Measurements from ENCODE around the gene SLC22A4.

Gene SLC22A4

DNA sequence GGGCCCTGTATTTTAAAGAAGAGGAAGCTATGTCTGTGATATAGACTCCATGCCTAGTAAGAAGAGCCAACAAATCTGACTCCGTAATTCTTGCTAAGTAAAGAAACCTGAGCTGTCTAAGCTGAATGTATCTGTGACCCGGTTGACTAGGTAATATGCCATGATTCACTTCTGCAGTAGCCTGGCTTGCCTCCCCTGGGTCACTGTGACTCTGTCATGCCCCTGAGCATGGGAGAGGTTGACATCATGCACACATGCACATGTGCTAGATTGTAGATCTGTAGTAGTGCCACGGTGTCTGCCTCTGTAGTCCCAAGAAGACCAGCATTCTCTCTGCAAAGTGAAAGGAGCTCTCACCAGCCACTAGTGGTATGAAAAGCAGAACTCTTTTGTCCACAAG, 84.4 kb downstream of the SLC22A4 start:
- no peak for DNase-seq

DNA sequence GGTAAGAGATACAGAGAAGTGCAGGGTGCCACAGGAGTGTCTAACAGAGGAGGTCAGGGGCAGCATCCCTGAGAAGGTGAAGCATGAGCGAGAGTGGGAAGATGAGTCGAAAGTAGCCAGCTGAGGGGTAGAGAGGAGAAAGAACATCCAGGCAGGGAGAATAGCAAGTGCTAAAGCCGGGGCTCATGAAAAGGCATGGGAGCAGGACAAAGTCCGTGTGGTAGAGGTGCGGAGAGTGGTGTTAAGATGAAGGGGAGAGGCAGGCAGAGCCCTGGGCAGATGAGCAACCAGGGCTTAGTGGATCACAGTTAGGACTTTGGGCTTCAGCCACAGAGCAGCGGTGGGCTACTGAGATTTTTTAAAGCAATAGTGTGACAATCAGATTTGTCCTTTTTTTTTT, 85.9 kb downstream of the SLC22A4 start:
- DNase-seq: no peak

DNA sequence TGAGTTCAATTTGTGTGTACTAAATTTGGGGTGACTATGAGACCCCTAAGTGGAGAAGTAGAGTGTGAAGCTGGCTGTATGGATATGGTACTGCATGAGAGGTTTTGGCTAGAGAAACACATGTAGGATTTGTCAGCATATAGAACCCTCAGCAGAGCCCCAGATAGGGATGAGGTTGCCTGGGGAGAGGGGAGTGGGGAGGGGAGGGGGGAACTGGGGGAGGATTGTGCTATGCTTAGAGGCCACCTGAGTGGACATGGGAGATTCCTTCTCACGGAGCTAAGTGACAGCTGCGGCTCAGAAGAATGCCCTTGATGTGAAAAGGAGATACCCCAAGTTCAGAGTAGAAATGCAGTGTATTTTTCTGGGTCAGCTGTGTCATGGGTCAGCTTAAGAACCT, 86.5 kb downstream of the SLC22A4 start:
- no peak for DNase-seq

DNA sequence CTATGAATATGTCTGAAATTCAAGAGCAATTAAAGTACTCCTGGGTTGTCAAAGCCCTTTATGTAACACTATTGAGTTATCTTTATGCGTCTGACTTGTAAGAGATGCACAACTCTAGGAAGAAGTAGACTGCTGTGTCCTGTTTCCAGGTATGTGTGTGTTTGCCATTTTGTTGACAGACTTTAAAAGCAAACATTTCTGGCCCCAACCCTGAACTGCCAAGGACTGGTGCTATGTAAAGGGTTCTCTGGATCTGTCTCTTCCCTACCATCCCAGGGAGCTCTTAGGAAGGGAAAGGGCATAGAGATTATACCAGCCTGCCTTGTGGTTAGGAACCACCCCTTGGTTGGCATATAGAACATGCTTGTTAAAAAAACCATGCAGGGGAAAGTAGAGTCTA, 87.4 kb downstream of the SLC22A4 start:
- DNase-seq: no peak

DNA sequence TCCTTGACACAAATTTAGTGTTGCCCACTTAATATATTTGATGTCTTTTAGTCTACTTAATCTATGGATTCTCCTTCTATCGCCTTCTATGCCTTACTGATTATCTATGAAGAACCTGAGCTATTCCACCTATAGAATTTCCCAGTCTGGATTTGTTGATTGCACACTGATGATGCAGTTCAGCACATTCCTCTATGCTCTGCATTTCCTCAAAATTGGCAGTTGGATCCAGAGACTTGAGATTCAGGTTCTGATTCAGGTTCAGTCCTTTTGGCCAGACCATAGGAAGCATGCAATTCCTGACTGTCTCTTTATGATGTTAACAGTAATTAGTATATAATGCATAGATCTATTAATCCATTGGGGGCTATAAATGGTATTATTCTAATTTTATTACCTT, 89.1 kb downstream of the SLC22A4 start:
- DNase-seq: no peak

DNA sequence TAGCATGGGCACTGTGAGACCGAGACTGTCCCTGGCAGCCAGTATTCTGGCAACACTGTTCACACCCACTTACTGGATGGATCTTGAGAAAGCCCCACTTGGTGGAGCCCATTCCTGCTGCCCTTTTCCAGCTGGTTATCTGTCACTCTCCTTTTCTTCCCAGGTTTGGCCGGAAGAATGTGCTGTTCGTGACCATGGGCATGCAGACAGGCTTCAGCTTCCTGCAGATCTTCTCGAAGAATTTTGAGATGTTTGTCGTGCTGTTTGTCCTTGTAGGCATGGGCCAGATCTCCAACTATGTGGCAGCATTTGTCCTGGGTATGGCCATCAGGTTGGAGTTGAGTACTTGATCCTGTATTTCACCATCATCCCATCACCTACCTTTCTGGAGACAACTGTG, 89.8 kb downstream of the SLC22A4 start:
- no peak for DNase-seq

DNA sequence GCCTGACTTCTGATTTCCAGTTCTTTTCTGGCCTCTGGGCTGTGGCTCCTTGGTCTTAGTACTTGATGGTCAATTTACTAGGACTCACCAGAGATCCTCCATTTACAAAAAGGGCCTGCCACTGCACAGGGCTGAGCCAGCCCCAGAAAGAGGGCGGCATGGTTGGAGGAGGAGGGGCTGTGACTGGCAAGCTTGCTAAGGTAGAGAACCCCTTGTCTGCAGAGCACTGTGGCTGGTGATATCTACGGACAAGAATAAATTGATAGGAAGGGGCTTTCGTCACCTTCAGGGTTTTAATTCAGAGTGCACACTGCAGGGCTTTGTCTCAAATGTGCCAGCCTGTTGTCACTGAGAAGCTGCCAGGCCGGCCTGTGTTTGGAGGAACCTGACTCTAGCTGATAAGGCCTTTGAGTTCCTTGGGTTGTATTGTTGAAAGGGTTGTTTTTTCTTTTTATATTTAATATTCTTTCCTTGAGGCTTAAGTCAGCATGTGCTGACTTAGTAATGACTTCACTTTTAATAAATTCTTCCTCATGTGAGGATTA, 90.4 kb downstream of the SLC22A4 start:
- no peak for DNase-seq

DNA sequence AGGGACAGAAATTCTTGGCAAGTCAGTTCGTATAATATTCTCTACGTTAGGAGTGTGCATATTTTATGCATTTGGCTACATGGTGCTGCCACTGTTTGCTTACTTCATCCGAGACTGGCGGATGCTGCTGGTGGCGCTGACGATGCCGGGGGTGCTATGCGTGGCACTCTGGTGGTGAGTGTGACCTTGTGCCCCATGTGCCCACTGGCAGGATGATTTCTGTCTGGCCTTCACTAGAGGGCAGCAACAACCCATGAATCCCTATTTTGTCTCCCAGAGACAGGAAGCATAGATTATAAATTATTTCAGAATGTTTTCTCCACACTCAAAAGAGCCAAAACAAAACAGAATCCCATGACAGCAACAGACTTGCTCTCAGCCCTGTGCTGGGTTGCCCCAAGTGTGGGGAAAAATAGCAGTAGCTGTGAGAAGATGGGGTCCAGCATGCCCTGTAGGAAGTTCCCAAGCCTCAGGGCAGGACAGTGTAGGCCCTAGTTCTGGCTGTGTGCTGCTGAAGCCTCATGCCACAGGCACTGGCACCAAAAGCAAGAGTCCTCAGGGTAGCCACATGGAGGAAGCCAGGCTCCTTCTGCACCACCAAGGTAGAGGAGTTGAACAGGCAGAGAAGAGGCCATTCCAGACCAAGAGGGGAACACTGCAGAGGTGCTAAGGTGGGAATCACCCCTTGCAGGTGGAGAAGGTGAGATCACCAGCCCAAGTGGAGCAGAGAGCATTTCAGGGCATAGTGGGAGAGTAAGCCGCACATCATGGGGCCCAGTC, 91.3 kb downstream of the SLC22A4 start:
- DNase-seq: peak; percentile 69 to 70

DNA sequence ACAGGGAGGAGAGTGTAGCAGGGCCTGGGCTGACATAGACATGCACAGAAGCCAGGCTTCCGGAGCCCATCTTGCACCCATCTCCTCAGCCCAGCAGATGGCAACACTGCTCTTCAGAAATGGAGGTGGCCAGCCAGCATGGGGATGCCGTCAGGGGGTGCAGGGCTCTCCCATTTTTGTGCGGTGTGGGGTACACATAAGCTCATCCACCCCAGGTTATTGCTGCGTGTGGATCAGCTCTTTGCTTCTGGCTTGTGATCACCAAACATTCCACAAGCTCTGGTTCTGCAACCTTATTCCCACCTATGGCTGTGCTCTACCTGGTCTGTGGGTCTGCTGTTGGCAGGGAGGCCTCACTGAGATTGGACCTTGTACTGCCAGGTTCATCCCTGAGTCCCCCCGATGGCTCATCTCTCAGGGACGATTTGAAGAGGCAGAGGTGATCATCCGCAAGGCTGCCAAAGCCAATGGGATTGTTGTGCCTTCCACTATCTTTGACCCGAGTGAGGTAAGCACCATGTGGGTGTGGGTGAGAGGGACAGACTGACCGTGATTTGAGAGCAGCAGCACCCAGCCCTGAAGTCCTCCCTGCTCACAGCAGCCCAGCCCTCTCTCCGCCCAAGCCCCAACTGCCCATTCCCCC, 92.6 kb downstream of the SLC22A4 start:
- DNase-seq: peak; percentile 35 to 57

DNA sequence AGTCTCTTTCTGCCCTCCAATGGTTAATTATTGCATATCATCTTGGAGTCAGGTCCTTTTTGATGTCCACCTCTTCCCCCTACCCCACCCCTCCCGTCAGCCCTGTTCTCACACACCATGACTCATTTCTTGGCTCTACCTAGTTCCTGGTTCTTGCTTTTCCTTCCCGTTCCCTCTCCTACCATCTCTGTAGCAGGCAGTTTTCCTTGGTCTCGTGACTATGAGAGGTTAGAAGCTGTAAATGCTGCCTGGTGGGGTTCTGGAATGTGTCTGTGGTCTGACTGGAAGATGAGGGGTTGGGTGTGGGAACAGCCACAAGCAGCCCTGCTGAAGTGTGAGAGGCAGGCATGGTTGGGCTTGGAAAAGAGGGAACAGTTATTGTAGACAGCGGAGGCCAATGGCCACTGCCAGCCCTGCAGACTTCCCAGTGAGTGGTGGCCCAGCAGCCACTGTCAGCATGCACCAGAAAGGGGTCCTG, 93.5 kb downstream of the SLC22A4 start:
- peak; percentile 39 to 53 for DNase-seq

DNA sequence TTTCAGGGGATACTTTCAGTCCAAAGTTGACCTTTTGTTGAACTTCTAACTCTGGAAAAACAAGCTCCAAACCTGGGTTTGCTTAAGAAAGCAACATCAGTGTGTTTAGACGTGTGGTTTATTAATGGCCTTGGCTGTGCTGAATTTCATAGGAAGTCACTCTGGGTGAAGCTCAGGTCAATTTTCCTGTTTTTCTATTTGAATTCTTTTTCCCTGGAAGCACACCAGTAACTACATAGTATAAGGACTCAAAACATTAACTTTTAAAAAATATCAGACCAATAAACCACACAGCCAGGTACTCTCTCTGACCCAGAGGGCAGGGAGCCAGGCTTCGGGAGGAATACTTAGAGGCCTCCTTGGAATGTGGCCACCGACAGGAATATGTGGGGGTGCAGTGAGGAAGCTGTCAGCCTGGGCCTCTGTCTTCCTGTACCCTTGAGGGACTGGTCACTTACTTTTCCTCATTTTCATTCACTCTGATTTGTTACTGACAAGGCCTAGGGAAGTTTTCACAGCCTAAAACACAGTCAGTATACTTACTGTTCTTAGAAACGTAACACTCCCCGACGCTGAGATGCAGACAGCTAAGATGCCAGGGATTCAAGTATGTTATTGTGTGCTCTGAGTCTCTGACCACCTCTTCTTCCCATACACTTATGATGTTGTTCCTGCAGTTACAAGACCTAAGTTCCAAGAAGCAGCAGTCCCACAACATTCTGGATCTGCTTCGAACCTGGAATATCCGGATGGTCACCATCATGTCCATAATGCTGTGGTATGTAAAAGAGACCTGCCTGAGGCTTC, 94.3 kb downstream of the SLC22A4 start:
- no peak for DNase-seq

DNA sequence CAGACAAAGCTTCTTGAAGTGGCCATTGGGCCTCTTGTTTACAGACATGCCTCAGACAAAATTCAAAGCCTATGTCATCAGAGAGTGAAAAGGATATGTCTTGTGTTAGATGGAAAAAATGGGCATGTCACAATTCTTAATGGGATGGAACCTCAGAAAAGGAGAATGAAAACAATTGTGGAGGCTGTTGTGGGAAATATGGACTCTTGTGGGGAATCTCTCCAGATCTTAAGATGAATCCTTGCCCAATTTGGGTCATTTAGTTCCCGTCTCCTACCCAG, 94.8 kb downstream of the SLC22A4 start:
- no peak for DNase-seq

DNA sequence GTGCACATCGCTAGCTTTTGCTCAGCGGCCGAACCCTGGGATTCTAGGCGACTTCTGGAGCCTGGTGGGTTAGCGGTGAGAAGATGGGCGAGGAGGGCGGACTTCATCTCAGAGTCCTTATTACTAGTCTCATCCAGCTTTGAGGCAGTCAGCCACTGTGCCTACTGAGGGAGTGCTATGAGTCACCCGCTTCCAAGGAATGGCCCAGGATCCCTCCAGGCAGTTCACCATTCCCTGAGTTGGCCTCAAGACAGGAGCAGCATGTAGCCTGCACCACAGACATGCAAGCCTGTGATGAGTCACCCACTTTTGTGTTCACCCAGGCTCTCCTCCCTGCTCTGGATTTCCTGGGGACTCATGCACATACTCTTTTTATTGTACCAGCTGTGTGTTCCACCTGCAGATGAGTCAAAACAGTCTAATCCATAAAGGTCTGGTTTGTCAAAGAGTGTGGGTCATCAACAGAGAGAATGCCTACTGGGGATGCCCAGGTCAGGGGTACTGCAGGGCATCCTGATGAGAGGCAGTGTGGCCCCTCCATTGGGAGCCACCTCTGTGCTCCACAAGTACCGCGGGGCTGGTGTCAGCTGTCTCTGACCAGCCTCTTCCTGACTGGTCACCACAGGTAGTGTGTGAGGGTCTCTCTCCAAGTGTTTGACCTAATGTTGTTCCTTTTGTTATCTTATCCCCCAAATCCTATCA, 95.5 kb downstream of the SLC22A4 start:
- no peak for DNase-seq

DNA sequence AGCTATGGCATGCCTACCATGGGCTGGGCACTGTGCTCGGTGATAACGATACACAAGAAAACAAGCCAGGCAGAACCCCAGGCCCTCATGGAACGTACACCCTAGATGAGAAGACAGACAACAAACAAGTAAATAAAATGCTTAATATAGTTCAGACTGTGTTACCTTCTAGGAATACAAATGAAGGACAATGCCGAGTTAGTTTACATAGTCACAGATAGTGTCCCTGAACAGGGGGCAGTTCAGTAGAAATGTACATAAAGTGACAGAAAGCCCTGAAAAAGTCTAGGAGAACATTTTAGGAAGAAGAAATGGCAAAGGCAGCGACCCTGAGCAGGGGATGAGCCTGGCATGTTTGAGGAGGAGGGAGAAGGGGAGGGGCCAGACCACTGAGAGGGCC, 97.1 kb downstream of the SLC22A4 start:
- no peak for DNase-seq

DNA sequence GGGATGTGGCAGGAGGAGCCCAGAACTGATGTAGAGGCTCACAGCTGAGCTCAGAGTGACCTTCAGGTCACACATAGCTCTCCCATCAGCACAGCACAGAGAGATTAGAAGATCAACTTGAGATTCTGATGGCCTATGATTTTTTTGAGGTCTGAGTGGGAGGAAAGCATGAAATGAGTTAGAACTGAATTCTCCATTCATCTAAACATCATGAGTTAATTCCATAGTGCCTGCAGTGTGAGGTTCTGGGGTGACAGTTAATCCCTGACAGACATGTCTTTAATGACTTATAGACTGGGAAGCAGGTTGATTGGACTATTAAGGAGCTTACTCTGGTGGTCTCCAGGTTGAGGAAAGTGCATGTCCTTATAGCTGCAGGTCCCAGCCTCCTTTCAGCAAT, 97.7 kb downstream of the SLC22A4 start:
- no peak for DNase-seq

DNA sequence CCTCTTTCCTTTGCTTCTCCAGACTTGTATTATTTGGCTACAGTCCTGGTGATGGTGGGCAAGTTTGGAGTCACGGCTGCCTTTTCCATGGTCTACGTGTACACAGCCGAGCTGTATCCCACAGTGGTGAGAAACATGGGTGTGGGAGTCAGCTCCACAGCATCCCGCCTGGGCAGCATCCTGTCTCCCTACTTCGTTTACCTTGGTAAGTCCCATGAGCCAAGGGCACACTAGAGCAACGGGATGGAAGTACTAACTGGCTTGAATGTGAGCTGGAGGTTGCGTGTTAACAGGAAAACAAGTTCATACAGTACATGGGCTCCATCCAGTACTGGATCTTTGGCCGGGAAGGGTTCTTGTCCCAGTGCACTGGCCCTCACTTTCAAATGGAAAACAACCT, 98.2 kb downstream of the SLC22A4 start:
- DNase-seq: no peak

DNA sequence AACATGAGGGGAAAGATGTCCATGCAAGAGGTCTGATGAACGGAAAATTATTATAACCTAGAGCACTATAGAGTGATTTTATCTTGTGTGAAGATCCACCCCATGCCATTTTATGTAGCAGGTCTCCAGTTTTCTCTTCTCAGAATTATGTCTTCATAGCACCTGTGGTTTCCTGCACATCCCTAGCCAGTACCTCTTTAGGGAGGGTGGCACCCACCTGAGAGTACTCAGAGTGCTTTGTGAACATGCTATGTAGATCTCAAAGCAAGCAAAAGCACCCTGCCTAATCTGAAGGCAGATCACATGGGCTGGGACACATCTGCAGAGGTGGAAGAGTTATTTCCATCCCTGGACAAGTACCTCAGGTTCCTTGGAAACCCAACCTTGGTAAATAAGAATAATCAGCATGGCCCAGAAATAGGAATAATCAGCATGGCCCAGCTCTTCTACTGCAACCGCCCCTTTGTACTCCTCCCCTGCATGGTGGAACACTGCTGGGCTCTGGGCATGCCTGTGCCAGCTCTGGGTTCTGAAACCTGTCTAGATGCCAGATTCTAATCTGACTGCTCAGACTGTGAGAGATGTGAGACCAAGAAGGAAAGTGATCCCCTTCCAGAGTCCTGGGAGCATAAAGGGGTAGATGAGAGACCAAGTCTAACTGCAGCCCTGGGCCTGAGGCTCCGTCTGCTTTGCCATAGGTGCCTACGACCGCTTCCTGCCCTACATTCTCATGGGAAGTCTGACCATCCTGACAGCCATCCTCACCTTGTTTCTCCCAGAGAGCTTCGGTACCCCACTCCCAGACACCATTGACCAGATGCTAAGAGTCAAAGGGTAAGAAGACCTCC, 99.0 kb downstream of the SLC22A4 start:
- DNase-seq: no peak

All from AML-193 (cell line).